Mononuclear cell (primary cell): ENCODE results near the gene GPR45. TPM values are rescaled to one million over a fixed set of nuclear protein-coding genes. Genes with fewer than 3 reads are reported as not detected.
"Not testable (repeated sequence)": the region's sequence is repeated elsewhere in the genome, so short reads cannot be mapped to it uniquely, and the experiment has no call there.

ENCODE experiments used
- H3K27me3 ChIP-seq: 2 replicates; pipeline ENCODE4 v1.6.0; 2011; ENCODE audit warnings: low read length, control low read depth; ENCODE audit not compliant: insufficient read depth
- H3K4me1 ChIP-seq: 2 replicates; pipeline ENCODE4 v1.5.1; 2011; ENCODE audit warnings: mild to moderate bottlenecking, low read length, control low read depth; ENCODE audit not compliant: insufficient read depth
- H3K4me3 ChIP-seq: 2 replicates; pipeline ENCODE4 v1.5.1; 2011; ENCODE audit warnings: mild to moderate bottlenecking, low read length, moderate library complexity
- H3K9me3 ChIP-seq: 2 replicates; pipeline ENCODE4 v1.5.1; 2011; ENCODE audit warnings: low read depth, mild to moderate bottlenecking, control low read depth, low read length
- total RNA-seq: library from RNA; depleted of rRNA; stranded (reverse); fragments of >200 nt; gene quantifications from one replicate; pipeline ENCODE4 v1.2.3, GENCODE V29; 2012

Gene GPR45
- total RNA-seq, 1 donor, result not detected

GRCh38 chr2:105244451-105244850 is 2.9 kb downstream of the GPR45 start:
- Histone ChIP-seq H3K4me1 (no peaks in the 10 kb centered on the region), H3K4me3 (no peak overlapping the region), H3K9me3 (no peaks in the 10 kb centered on the region), H3K27me3 (no peaks in the 10 kb centered on the region)

GRCh38 chr2:105248316-105249070 is 7.0 kb downstream of the GPR45 start:
- Histone ChIP-seq H3K4me3 (no peak overlapping the region), H3K27me3 (no peaks in the 10 kb centered on the region), H3K9me3 (no peaks in the 10 kb centered on the region), H3K4me1 (no peaks in the 10 kb centered on the region)

- no peaks in the 10 kb centered on the region for H3K27me3 ChIP-seq
- H3K4me3 ChIP-seq, result no peak overlapping the region
- H3K9me3 ChIP-seq, result no peaks in the 10 kb centered on the region
- no peaks in the 10 kb centered on the region for H3K4me1 ChIP-seq
These were observed 7.6 kb downstream of the GPR45 start for GRCh38 chr2:105249181-105249580.

- H3K9me3 ChIP-seq, result no peaks in the 10 kb centered on the region
These were observed 8.3 kb downstream of the GPR45 start for GRCh38 chr2:105249891-105250290.

GRCh38 chr2:105251016-105251648 is 9.6 kb downstream of the GPR45 start:
- H3K4me1 ChIP-seq, H3K27me3 ChIP-seq, H3K9me3 ChIP-seq, H3K4me3 ChIP-seq: not testable (repeated sequence)

More at GRCh38 chr2:105249891-105250290, 8.3 kb downstream of the GPR45 start:
- no peak overlapping the region for H3K4me3 ChIP-seq
- no peaks in the 10 kb centered on the region for H3K27me3 ChIP-seq
- H3K4me1 ChIP-seq, result no peaks in the 10 kb centered on the region

GRCh38 chr2:105252271-105252670 is 10.7 kb downstream of the GPR45 start:
- H3K9me3 ChIP-seq, result no peaks in the 10 kb centered on the region
- no peaks in the 10 kb centered on the region for H3K27me3 ChIP-seq
- H3K4me1 ChIP-seq, result no peaks in the 10 kb centered on the region
- H3K4me3 ChIP-seq, result no peak overlapping the region

- Histone ChIP-seq H3K4me1 (no peaks in the 10 kb centered on the region), H3K4me3 (no peak overlapping the region), H3K9me3 (no peaks in the 10 kb centered on the region), H3K27me3 (no peaks in the 10 kb centered on the region)
These were observed 13.1 kb downstream of the GPR45 start for GRCh38 chr2:105254531-105255210.

- Histone ChIP-seq H3K27me3 (no peaks in the 10 kb centered on the region), H3K9me3 (no peaks in the 10 kb centered on the region), H3K4me3 (no peak overlapping the region), H3K4me1 (no peaks in the 10 kb centered on the region)
These were observed 14.4 kb downstream of the GPR45 start for GRCh38 chr2:105255979-105256378.

GRCh38 chr2:105256431-105257047 is 15.0 kb downstream of the GPR45 start:
- Histone ChIP-seq H3K4me1 (no peaks in the 10 kb centered on the region), H3K4me3 (no peak overlapping the region), H3K27me3 (no peaks in the 10 kb centered on the region), H3K9me3 (no peaks in the 10 kb centered on the region)

- H3K4me3 ChIP-seq, result no peak overlapping the region
- H3K4me1 ChIP-seq, result no peaks in the 10 kb centered on the region
- H3K9me3 ChIP-seq, result no peaks in the 10 kb centered on the region
- no peaks in the 10 kb centered on the region for H3K27me3 ChIP-seq
These were observed 16.4 kb downstream of the GPR45 start for GRCh38 chr2:105257981-105258380.

- Histone ChIP-seq H3K9me3 (no peaks in the 10 kb centered on the region), H3K27me3 (no peaks in the 10 kb centered on the region), H3K4me3 (no peak overlapping the region), H3K4me1 (no peaks in the 10 kb centered on the region)
These were observed 17.4 kb downstream of the GPR45 start for GRCh38 chr2:105258835-105259350.

GRCh38 chr2:105261061-105261460 is 19.5 kb downstream of the GPR45 start:
- Histone ChIP-seq H3K4me1 (no peaks in the 10 kb centered on the region), H3K27me3 (no peaks in the 10 kb centered on the region)

GRCh38 chr2:105262651-105263091 is 21.1 kb downstream of the GPR45 start:
- H3K27me3 ChIP-seq, result no peaks in the 10 kb centered on the region
- H3K4me1 ChIP-seq, result no peaks in the 10 kb centered on the region
- H3K4me3 ChIP-seq, result no peak overlapping the region
- no peaks in the 10 kb centered on the region for H3K9me3 ChIP-seq

More at GRCh38 chr2:105261061-105261460, 19.5 kb downstream of the GPR45 start:
- Histone ChIP-seq H3K9me3 (no peaks in the 10 kb centered on the region), H3K4me3 (no peak overlapping the region)

GRCh38 chr2:105269426-105269825 is 27.9 kb downstream of the GPR45 start:
- Histone ChIP-seq H3K4me1 (no peaks in the 10 kb centered on the region), H3K27me3 (no peaks in the 10 kb centered on the region), H3K4me3 (no peak overlapping the region), H3K9me3 (no peaks in the 10 kb centered on the region)
